DOHH2 (cell line): ENCODE data around the gene CLIC4.
"Not testable (repeated sequence)": the region's sequence is repeated elsewhere in the genome, so short reads cannot be mapped to it uniquely, and the experiment has no call there.

Source experiments
- H3F3A ChIP-seq: fragments of 200-600 bp; sonication (generic), shearing (Covaris generic); 2 replicates; pipeline ENCODE4 v1.6.0; 2016; ENCODE audit warnings: antibody characterized with exemption, mild to moderate bottlenecking; ENCODE audit not compliant: control insufficient read depth, insufficient read depth
- H3K27ac ChIP-seq: fragments of 200-600 bp; sonication (generic); 2 replicates; pipeline ENCODE4 v1.5.1; 2014; ENCODE audit warnings: low read depth, mild to moderate bottlenecking, low read length, moderate library complexity
- H3K27me3 ChIP-seq: fragments of 200-600 bp; sonication (generic); 2 replicates; pipeline ENCODE4 v1.6.1; 2014; ENCODE audit warnings: mild to moderate bottlenecking, low read length, mixed read lengths; ENCODE audit not compliant: control insufficient read depth
- H3K36me3 ChIP-seq: fragments of 200-600 bp; sonication (generic); 2 replicates; pipeline ENCODE4 v1.6.1; 2014; ENCODE audit warnings: mild to moderate bottlenecking, low read length, moderate library complexity, mixed read lengths; ENCODE audit not compliant: control insufficient read depth
- H3K4me1 ChIP-seq: fragments of 200-600 bp; sonication (generic); 2 replicates; pipeline ENCODE4 v1.6.1; 2014; ENCODE audit warnings: mild to moderate bottlenecking, low read length, mixed read lengths; ENCODE audit not compliant: control insufficient read depth
- H3K4me2 ChIP-seq: fragments of 200-600 bp; sonication (generic); 2 replicates; pipeline ENCODE4 v1.6.0; 2014; ENCODE audit warnings: mild to moderate bottlenecking, low read length, moderate library complexity
- H3K4me3 ChIP-seq: fragments of 200-600 bp; sonication (generic); 2 replicates; pipeline ENCODE4 v1.5.1; 2014; ENCODE audit warnings: mild to moderate bottlenecking, low read length, mixed read lengths
- H3K79me2 ChIP-seq: fragments of 200-600 bp; sonication (generic); 2 replicates; pipeline ENCODE4 v1.6.1; 2014; ENCODE audit warnings: mild to moderate bottlenecking, low read length, mixed read lengths; ENCODE audit not compliant: control insufficient read depth
- H3K9me2 ChIP-seq: fragments of 200-600 bp; sonication (generic); replicated peaks from 2 replicates; pipeline ENCODE4 v1.6.1; 2014; ENCODE audit warnings: mild to moderate bottlenecking, low read length, mixed read lengths; ENCODE audit not compliant: control insufficient read depth
- H3K9me3 ChIP-seq: fragments of 200-600 bp; sonication (generic); 2 replicates; pipeline ENCODE4 v1.6.1; 2014; ENCODE audit warnings: antibody characterized with exemption, low read length, mixed read lengths; ENCODE audit not compliant: control insufficient read depth, insufficient read depth
- H4K20me1 ChIP-seq: fragments of 200-600 bp; sonication (generic); 2 replicates; pipeline ENCODE4 v1.6.0; 2014; ENCODE audit warnings: low read depth, mild to moderate bottlenecking, antibody characterized with exemption, low read length, moderate library complexity; ENCODE audit not compliant: control insufficient read depth, insufficient read depth
- EZH2phosphoT487 ChIP-seq: fragments of 200-600 bp; sonication (generic); IDR thresholded peaks from 2 replicates; pipeline ENCODE4 v1.6.1; 2017; ENCODE audit warnings: borderline replicate concordance, mild to moderate bottlenecking, antibody characterized with exemption, low read length, moderate library complexity, mixed read lengths
- TF ChIP-seq, protein P1 (sequence below): fragments of 200-600 bp; sonication (generic); IDR thresholded peaks from one replicate; pipeline ENCODE4 v1.5.1; 2014; ENCODE audit warnings: antibody characterized with exemption, mild to moderate bottlenecking, low read depth, low read length; ENCODE audit not compliant: poor library complexity, severe bottlenecking

The CLIC4 gene

DNA sequence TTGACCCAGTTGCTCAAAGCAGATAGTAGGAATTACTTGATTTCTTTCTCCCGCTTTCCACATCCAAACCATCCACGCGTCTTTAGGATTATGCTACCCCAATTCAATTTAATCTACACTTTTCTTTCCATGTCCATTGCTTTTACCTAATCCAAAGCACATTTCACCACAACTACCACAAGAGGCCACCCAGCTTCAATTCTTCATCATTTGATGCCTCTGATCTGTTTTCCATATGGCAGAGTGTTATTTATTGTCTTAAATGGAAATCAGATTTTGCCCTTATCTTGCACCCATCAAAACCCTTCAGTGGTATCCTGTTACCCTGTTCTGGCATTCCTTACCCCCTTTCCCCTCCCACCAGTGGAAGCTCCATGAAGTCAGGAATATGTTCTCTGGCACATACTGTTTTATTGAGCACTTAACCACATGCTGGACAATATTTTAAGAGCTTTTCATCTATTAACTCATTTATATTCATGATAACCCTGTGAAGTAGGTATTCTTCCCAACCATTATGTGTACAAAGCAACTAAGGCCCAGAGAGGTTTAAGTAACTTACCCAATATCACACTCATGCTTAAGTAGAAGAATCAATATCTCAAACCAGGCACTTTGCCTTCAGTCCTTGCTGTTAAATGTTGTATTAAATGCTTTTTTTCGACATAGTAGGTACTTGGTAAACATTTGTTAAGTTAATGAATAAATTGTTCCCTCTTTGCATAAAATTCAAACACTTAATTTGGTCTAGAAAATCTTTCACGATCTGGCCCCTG is 34.6 kb downstream of the CLIC4 start:
- no peaks in the 10 kb centered on the region for H3K9me2 ChIP-seq
- H3K27me3 ChIP-seq = no peaks in the 10 kb centered on the region
- no peaks in the 10 kb centered on the region; the same call in 1 of the 2 replicates for H3K36me3 ChIP-seq
- H3F3A ChIP-seq = peaks cover 6% of the 10 kb centered on the region; the same call in 1 of the 2 replicates
- H3K4me2 ChIP-seq = no peak overlapping the region
- H3K79me2 ChIP-seq = peaks cover 96% of the 10 kb centered on the region
- no peak for TF ChIP-seq EZH2phosphoT487
- TF ChIP-seq, protein P1, sequence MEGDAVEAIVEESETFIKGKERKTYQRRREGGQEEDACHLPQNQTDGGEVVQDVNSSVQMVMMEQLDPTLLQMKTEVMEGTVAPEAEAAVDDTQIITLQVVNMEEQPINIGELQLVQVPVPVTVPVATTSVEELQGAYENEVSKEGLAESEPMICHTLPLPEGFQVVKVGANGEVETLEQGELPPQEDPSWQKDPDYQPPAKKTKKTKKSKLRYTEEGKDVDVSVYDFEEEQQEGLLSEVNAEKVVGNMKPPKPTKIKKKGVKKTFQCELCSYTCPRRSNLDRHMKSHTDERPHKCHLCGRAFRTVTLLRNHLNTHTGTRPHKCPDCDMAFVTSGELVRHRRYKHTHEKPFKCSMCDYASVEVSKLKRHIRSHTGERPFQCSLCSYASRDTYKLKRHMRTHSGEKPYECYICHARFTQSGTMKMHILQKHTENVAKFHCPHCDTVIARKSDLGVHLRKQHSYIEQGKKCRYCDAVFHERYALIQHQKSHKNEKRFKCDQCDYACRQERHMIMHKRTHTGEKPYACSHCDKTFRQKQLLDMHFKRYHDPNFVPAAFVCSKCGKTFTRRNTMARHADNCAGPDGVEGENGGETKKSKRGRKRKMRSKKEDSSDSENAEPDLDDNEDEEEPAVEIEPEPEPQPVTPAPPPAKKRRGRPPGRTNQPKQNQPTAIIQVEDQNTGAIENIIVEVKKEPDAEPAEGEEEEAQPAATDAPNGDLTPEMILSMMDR = no peak
- H3K4me1 ChIP-seq = peaks cover 38% of the 10 kb centered on the region
- H3K4me3 ChIP-seq = no peak overlapping the region
- H3K9me3 ChIP-seq = no peaks in the 10 kb centered on the region
- H4K20me1 ChIP-seq = peaks cover 5% of the 10 kb centered on the region; the same call in 1 of the 2 replicates
- H3K27ac ChIP-seq = no peak overlapping the region

DNA sequence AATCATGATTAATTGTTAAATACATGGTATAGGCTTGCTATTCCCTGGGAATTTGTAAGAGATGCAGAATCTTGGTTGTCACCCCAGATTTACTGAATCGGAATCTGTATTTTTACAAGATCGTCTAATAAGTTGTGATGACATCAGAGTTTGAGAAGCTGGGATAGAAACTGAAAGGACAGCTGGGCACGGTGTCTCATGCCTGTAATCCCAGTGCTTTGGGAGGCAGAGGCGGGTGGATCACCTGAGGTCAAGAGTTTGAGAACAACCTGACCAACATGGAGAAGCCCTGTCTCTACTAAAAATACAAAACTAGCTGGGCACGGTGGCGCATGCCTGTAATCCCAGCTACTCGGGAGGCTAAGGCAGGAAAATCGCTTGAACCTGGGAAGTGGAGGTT is 35.4 kb downstream of the CLIC4 start:
- H3K27ac ChIP-seq, H3K4me3 ChIP-seq, H3K27me3 ChIP-seq, H3K4me2 ChIP-seq, H4K20me1 ChIP-seq, H3K9me3 ChIP-seq, H3F3A ChIP-seq, H3K9me2 ChIP-seq, H3K36me3 ChIP-seq: not testable (repeated sequence)
- Histone ChIP-seq H3K79me2 (peaks cover 94% of the 10 kb centered on the region), H3K4me1 (peaks cover 30% of the 10 kb centered on the region)

DNA sequence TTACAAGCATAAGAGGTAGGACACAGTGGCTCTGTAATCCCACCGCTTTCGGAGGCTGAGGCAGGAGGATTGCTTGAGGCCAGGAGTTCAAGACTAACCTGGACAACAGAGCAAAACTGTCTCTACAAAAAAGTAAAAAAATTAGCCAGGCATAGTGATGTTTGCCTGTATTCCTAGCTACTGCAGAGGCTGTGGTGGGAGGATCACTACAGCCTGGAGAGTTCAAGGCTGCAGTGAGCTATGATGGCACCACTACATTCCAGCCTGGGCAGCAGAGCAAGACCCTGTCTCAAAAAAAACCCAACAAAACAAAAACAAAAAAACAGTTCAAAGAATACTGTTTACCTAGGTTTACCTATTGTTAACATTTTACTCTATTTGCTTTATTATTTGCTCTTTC is 37.4 kb downstream of the CLIC4 start:
- no peak overlapping the region for H3K4me2 ChIP-seq
- peaks cover 86% of the 10 kb centered on the region for H3K79me2 ChIP-seq
- H3F3A ChIP-seq = no peaks in the 10 kb centered on the region
- H3K27ac ChIP-seq = no peak overlapping the region
- no peak overlapping the region for H3K4me3 ChIP-seq
- peaks cover 5% of the 10 kb centered on the region; the same call in 1 of the 2 replicates for H4K20me1 ChIP-seq
- no peaks in the 10 kb centered on the region for H3K9me2 ChIP-seq
- H3K4me1 ChIP-seq = peaks cover 10% of the 10 kb centered on the region
- no peaks in the 10 kb centered on the region for H3K27me3 ChIP-seq
- no peaks in the 10 kb centered on the region; the same call in 1 of the 2 replicates for H3K36me3 ChIP-seq
- no peak for TF ChIP-seq EZH2phosphoT487
- TF ChIP-seq, protein P1 = no peak
- H3K9me3 ChIP-seq = no peaks in the 10 kb centered on the region

DNA sequence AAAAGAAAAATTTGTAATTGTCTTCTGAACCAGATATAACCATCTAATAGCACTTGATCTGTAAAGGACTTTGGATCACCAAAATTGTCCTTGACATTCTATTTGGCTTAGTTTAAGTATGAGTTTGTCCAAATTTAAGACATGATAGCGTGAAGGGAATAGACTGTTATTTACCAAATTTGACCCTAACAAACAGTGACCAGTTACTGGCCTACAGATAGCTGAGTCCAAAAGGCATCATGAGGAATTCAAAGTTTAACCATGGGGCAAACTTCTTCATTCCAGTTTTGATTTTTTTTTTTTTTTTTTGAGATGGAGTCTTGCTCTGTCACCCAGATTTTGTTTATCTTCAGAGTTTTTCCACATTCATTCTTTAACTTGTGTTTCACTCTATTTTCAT is 38.5 kb downstream of the CLIC4 start:
- Histone ChIP-seq H3K27me3 (no peaks in the 10 kb centered on the region), H3K9me2 (no peaks in the 10 kb centered on the region), H3K27ac (no peak overlapping the region), H3K4me2 (no peak overlapping the region), H3K36me3 (no peaks in the 10 kb centered on the region; the same call in 1 of the 2 replicates), H3K9me3 (no peaks in the 10 kb centered on the region), H3K4me3 (no peak overlapping the region), H3K79me2 (peaks cover 83% of the 10 kb centered on the region), H3K4me1 (peaks cover 4% of the 10 kb centered on the region), H3F3A (no peaks in the 10 kb centered on the region), H4K20me1 (peaks cover 5% of the 10 kb centered on the region; the same call in 1 of the 2 replicates)
- TF ChIP-seq, protein P1 = no peak
